ENCODE results near the gene LRIF1.
"Not testable (repeated sequence)": the region's sequence is repeated elsewhere in the genome, so short reads cannot be mapped to it uniquely, and the experiment has no call there.

The LRIF1 gene

DNA sequence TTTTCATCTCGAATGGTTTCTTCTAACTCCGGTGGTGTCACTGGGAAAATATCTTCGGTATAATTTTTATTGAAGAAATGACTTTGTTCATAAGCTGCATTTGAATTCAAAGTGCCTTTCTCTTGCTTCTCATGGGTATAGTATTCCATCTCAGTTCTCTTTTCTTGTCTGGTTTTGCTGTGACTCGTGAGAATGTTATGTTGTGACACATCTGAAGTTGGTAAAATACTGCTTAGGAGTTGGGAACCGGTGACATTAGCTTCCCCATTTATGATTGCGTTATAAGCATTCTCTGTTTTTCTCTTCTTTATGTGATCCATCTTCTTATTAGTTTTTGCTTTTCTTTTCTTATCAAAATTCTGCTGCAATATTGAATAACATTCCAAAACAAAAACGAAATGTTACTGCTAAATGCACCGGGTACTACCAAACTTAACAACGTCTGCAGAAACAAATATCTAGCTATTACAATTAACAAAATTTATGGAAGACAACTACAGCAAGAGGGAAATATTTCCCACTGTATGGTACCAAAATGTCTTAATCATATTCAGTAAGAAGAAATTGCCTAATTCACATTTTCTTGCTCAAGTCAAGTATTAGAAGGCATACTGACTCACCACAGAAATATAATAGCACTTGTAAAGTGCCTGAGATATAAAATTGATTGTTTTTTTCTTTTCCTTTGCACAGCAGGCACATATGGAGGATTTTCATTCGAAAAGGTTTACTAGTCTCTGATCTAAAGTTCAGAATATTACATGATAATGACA is 15.5 kb downstream of the LRIF1 start:
- no peak for DNase-seq (ENCODE audit: low read depth in 3 of 3)

DNA sequence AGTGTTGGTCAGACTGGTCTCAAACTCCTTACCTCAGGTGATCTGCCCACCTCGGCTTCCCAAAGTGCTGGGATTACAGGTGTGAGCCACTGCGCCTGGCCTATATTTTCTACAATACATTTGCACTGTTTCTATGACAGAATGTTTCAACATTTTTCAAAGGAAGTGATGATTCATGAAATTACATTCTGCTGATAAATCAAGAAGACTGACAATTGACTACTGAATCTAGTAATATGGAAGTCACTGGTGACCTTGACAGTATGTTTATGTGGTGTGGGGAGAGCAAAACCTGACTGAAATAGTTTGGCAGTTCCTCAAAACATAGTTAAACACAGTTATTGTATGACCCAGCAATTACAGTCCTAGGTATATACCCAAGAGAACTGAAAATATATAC is 18.1 kb downstream of the LRIF1 start:
- DNase-seq (ENCODE audit: low read depth in 3 of 3), result no peak

DNA sequence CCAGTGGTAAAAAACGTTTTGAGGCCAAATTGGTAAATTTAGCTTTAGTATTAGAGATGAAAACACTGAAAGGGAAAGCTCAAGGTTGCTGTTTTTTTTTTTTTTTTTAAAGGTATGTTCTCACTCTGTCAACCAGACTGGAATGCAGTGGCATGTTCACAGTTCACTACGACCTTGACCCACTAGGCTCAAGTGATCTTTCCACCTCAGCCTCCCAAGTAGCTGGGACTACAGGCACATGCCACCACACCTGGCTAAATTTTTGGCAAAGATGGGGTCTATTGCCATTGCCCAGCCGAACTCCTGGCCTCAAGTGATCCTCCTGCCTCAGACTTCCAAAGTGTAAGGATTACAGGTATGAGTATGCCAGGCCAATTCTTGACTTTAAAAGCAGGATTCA is 18.9 kb downstream of the LRIF1 start:
- no peak for DNase-seq (ENCODE audit: low read depth in 3 of 3)

DNA sequence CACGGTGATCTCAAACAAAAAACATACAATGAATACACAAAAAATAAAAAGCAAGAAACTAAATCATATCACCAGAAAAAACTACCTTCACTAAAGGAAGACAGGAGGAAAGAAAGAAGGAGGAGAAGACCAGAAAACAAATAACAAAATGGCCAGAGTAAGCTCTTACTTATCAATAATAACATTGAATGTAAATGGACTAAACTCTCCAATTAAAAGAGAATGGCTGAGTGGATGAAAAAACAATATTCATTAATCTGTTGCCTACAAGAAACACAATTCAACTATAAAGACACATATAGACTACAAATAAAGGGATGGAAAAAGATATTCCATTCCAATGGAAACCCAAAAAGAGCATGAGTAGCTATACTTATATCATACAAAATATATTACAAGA is 27.2 kb downstream of the LRIF1 start:
- DNase-seq (ENCODE audit: low read depth in 3 of 3), result no peak

DNA sequence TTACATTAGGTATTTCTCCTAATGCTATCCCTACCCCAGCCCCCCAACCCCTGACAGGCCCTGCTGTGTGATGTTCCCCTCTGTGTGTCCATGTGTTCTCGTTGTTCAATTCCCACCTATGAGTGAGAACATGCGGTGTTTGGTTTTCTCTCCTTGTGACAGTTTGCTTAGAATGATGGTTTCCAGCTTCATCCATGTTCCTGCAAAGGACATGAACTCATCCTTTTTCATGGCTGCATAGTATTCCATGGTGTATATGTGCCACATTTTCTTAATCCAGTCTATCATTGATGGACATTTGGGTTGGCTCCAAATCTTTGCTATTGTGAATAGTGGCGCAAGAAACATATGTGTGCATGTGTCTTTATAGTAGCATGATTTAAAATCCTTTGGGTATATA is 32.6 kb downstream of the LRIF1 start:
- DNase-seq (ENCODE audit: low read depth in 3 of 3), result not testable (repeated sequence)

- no peak for DNase-seq (ENCODE audit: low read depth in 3 of 3)
Observed at GRCh38 chr1:110928904-110929303, 34.8 kb downstream of the LRIF1 start.

- no peak for DNase-seq (ENCODE audit: low read depth in 3 of 3)
Observed at GRCh38 chr1:110928191-110928590, 35.5 kb downstream of the LRIF1 start.

GRCh38 chr1:110927484-110928075 is 36.1 kb downstream of the LRIF1 start:
- no peak for DNase-seq (ENCODE audit: low read depth in 3 of 3)

GRCh38 chr1:110921953-110922352 is 41.8 kb downstream of the LRIF1 start:
- no peak for DNase-seq (ENCODE audit: low read depth in 3 of 3)

GRCh38 chr1:110918016-110918415 is 45.7 kb downstream of the LRIF1 start:
- DNase-seq (ENCODE audit: low read depth in 3 of 3), result no peak

DNA sequence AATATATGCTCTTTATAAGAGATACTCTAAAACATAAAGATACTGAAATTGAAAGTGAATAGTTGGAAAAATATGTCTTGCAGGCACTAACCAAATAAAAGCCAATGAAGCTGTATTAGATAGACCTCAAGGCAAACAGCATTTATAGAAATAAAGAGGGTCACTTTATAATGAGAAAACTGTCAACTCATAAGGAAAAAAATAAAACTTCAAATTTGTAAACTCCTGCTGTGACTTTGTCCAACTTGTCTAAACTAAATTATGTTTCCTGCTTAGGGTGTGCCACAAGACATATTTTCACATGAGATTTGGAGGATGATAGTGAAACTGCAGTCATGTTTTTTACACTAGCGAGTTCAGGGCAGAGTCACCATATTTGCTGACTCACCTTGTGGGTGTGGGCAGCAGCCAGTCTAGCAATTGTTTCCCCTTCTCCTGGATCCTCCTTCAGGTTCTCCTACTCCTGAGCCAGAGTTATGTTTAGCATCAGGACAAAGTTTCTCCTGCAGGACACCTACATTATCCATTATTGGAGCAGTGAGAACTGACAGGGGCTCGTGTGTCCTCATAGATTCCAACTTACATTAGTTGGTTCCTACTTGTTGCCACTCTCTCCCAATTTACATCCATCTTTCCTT is 46.9 kb downstream of the LRIF1 start:
- peak in 1 of 3 experiments; percentile 20 for DNase-seq (ENCODE audit: low read depth in 3 of 3)

DNA sequence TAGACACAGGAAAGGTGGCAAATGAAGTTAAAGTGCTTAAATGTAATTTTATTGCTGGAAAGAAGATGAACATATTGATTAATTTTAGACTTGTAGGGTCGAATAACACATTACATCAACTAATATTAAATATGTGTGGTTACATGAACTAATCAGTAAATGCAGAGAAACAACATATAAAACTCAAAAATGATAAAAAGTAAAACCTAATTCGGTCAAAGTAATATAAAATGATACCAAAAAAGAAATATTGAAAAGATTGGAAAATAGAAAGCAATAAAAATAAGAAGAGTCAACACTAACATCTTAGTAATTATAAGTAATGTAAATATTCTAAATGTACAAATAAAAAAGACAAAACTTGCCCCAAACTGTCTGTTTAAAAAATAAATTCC is 47.5 kb downstream of the LRIF1 start:
- DNase-seq (ENCODE audit: low read depth in 3 of 3), result no peak

- no peak for DNase-seq (ENCODE audit: low read depth in 3 of 3)
Observed at GRCh38 chr1:110915804-110916203, 47.9 kb downstream of the LRIF1 start.

GRCh38 chr1:110914676-110915075 is 49.0 kb downstream of the LRIF1 start:
- DNase-seq (ENCODE audit: low read depth in 3 of 3), result no peak

- DNase-seq (ENCODE audit: low read depth in 3 of 3), result no peak
Observed at GRCh38 chr1:110912784-110913183, 50.9 kb downstream of the LRIF1 start.

DNA sequence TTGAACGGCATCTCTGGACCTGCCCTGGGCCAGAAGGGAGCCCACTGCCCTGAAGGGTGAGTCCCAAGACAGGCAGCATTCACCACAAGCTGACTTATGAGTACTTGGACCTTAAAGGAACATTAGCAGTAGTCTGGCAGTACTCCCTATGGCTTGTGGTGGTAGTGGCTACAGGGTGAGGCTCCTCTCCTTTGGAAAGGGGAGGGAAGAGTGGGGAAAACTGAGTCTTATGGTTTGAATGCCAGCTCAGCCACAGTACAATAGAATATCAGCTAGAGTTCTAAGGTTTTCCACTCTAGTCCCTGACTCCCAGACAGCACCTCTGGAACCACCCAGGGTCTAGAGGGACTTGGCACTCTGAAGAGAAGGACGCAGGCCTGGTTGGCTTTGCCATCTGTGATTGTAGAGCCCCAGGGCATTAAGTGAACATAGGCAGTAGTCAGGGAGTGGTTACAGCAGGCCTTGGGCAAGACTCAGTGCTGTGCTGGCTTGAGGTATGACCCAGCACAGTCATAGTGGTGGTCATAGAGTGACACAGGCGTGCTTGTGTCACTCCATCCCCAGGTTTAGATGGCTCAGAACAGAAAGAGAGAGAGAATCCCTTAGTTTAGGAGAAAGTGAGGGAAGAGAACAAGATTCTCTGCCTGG is 59.7 kb downstream of the LRIF1 start:
- no peak for DNase-seq (ENCODE audit: low read depth in 3 of 3)

- DNase-seq (ENCODE audit: low read depth in 3 of 3), result no peak
Observed at GRCh38 chr1:110902820-110903463, 60.8 kb downstream of the LRIF1 start.

DNA sequence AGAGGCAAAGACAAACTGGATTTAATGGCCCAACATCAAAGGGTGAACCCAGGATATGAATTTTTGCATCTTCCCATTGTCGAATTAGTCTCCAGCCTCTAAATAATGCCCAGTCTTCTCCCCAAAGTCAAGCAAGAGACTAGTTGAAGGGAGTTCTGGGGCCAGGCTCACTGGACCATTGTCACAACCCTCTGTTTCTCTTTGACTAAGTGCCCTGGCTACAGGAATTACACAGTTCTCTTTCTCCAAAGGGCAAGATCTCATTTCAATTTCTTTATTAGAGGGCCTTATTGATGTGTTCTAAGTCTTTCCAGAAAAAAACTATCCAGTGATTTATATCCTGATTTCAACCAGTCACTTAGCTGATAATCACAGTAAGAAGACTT is 64.3 kb downstream of the LRIF1 start:
- DNase-seq (ENCODE audit: low read depth in 3 of 3), result no peak

GRCh38 chr1:110898734-110899457 is 64.8 kb downstream of the LRIF1 start:
- no peak for DNase-seq (ENCODE audit: low read depth in 3 of 3)

DNA sequence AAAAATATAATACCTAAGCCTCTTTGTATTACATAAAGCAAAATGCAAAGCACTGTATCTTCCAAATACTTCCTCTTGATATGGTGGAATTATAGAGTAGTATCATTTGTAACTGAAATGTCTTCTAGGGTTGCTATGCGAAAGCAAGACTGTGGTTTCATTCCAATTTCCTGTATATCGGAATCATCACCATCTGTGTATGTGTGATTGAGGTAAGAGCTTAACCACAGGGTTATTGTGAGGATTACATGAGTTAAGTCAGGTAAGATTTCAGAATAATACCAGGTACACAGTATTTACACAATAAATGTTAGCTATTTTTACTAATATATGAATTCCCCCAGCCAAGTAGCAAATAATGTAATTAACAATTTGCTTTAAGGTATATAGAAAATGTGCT is 66.0 kb downstream of the LRIF1 start:
- no peak for DNase-seq (ENCODE audit: low read depth in 3 of 3)
